ENCODE data around the gene TBC1D1. TPM values are rescaled to one million over a fixed set of nuclear protein-coding genes. Genes with fewer than 3 reads are reported as not detected.
A peak's percentile ranks its signal among the peaks of the same experiment; 100 is the strongest.

TBC1D1 gene
- total and polyA plus RNA-seq, 10 donors = 49.3 to 142 (median 95.5) TPM

GRCh38 chr4:38062088-38062775 is 171.3 kb downstream of the TBC1D1 start:
- 15 to 28% (median 26%) methylated on average over 11 of the region's 11 CpGs for WGBS, 5 donors
- intact Hi-C loops (cut with DNase I; ENCODE audit: low total_unique reads) = loop anchor here (5.0 to 10.0 kb wide), 3 partner anchors 115 to 670 kb away; no protein-coding TSS in a partner anchor
- TF ChIP-seq CTCF (IDR thresholded peaks at IDR 0.05 in 8 of 11, conservative IDR thresholded peaks at IDR 0.05 in 3 of 11) (peak; percentile 70 to 91 (median 80)), POLR2A (IDR thresholded peaks at IDR 0.05) (no peak), POLR2AphosphoS5 (IDR thresholded peaks at IDR 0.05) (peak in 1 of 3 donors; percentile 40)
- peak overlapping the region in 5 of 8 donors; percentile 29 to 52 (median 43) for H3K27ac ChIP-seq
- H3K36me3 ChIP-seq = peaks cover 0 to 85% (median 37%) of the 10 kb centered on the region in 6 donors
- peaks cover 0 to 15% (median 10%) of the 10 kb centered on the region in 6 donors for H3K4me1 ChIP-seq
- no peak for DNase-seq
- H3K4me3 ChIP-seq = peak overlapping the region in 3 of 8 donors; percentile 6 to 47 (median 30)
- H3K9me3 ChIP-seq = no peaks in the 10 kb centered on the region
- no peaks in the 10 kb centered on the region for H3K27me3 ChIP-seq (replicated peaks in 1 of 7)

DNA sequence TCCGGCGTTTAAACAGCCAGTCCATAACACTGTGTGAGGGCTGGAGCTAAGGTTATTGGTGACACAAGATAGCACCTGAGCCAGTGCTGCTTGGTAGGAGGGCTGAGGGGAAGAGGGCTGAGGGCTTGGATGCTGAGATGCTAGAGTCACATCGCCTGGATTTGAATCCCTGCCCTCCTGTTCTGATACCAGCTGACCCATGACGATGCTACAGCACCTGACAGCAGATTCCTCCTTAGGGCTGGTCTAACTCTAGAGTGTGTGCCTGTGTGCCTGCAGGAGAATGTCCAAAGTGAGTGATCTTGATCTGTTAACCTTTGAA is 171.9 kb downstream of the TBC1D1 start:
- Histone ChIP-seq H3K36me3 (peaks cover 0 to 85% (median 36%) of the 10 kb centered on the region in 6 donors), H3K4me3 (peak overlapping the region in 1 of 8 donors; percentile 47), H3K4me1 (peaks cover 0 to 20% (median 12%) of the 10 kb centered on the region in 6 donors), H3K27ac (peak overlapping the region in 4 of 8 donors; percentile 42 to 52 (median 44)), H3K27me3 (replicated peaks in 1 of 7) (no peaks in the 10 kb centered on the region), H3K9me3 (no peaks in the 10 kb centered on the region)
- 83 to 92% (median 86%) methylated on average over 4 of the region's 4 CpGs for WGBS, 5 donors
- intact Hi-C loops (cut with DNase I; ENCODE audit: low total_unique reads) = loop anchor here (5.0 to 10.0 kb wide), 3 partner anchors 115 to 670 kb away; no protein-coding TSS in a partner anchor
- DNase-seq = no peak
- TF ChIP-seq CTCF (IDR thresholded peaks at IDR 0.05 in 8 of 11, conservative IDR thresholded peaks at IDR 0.05 in 3 of 11) (no peak), POLR2A (IDR thresholded peaks at IDR 0.05) (no peak), POLR2AphosphoS5 (IDR thresholded peaks at IDR 0.05) (no peak)

DNA sequence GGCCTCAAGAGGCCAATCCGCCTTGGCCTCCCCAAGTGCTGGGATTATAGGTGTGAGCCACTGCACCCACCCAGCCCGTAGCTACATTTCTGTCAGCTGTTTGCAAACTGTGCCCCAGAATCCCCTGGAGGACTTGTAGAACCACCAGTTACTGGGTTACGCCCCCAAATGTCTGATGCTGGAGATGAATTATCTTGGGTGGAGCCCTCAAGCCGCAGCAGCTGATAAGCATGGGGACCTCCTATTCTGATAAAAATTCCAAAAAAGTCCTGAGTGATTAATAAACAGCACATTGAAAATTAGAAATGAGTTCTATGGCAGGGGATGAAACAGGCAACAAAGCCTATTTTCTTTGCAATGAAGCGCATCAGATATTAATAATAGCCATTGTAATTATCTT is 174.3 kb downstream of the TBC1D1 start:
- no peak overlapping the region for H3K4me3 ChIP-seq
- no peaks in the 10 kb centered on the region for H3K9me3 ChIP-seq
- no peak for TF ChIP-seq POLR2AphosphoS5 (IDR thresholded peaks at IDR 0.05)
- H3K27ac ChIP-seq = no peak overlapping the region
- no peaks in the 10 kb centered on the region for H3K27me3 ChIP-seq (replicated peaks in 1 of 7)
- H3K36me3 ChIP-seq = peaks cover 0 to 83% (median 28%) of the 10 kb centered on the region in 6 donors
- intact Hi-C loops (cut with DNase I; ENCODE audit: low total_unique reads) = loop anchor here (10.0 kb wide), 1 partner anchor 610 kb away; no protein-coding TSS in a partner anchor
- 77 to 94% (median 92%) methylated on average over 5 of the region's 5 CpGs for WGBS, 5 donors
- H3K4me1 ChIP-seq = peaks cover 0 to 40% (median 21%) of the 10 kb centered on the region in 6 donors
- DNase-seq = no peak

DNA sequence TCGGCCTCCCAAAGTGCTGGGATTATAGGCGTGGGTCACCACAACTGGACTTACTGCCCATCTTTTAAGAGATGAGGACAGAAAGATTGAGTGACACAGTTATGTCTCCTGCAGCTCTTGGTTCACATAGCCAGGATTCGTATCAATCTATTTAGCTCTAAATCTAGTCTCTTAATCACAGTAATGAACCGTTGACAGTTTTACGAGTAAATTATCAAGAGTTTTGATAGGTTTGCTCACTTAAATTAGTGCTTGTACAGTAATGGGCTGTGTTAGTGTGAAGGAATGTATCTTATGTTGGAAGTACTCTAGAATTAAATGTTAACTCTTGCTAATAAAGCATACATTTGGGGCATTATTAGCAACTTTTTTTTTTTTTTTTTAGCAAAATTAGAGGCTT is 175.0 kb downstream of the TBC1D1 start:
- 78 to 94% (median 91%) methylated on average over 5 of the region's 5 CpGs for WGBS, 5 donors
- H3K4me1 ChIP-seq = peaks cover 0 to 46% (median 21%) of the 10 kb centered on the region in 6 donors
- no peaks in the 10 kb centered on the region for H3K9me3 ChIP-seq
- TF ChIP-seq POLR2A (IDR thresholded peaks at IDR 0.05) (no peak), CTCF (IDR thresholded peaks at IDR 0.05 in 8 of 11, conservative IDR thresholded peaks at IDR 0.05 in 3 of 11) (no peak), POLR2AphosphoS5 (IDR thresholded peaks at IDR 0.05) (no peak)
- H3K27ac ChIP-seq = no peak overlapping the region
- DNase-seq = no peak
- peaks cover 0 to 82% (median 21%) of the 10 kb centered on the region in 6 donors for H3K36me3 ChIP-seq
- no peaks in the 10 kb centered on the region for H3K27me3 ChIP-seq (replicated peaks in 1 of 7)
- intact Hi-C loops (cut with DNase I; ENCODE audit: low total_unique reads) = loop anchor here (10.0 kb wide), 1 partner anchor 609 kb away; no protein-coding TSS in a partner anchor
- no peak overlapping the region for H3K4me3 ChIP-seq

Data from spleen (tissue), 11 donors.